Prostate gland (tissue), 1 donor: ENCODE measurements around the gene SH3PXD2A.

Experiments
- POLR2A ChIP-seq: fragments of 450-650 bp; IDR thresholded peaks from one replicate; pipeline ENCODE4 v1.6.1; 2016; ENCODE audit warnings: antibody characterized with exemption, mild to moderate bottlenecking
- POLR2AphosphoS5 ChIP-seq: sonication (generic); formaldehyde crosslinking; IDR thresholded peaks from one replicate; pipeline ENCODE4 v1.6.1; 2017; ENCODE audit warnings: antibody characterized with exemption

- no peak for TF ChIP-seq POLR2A
- no peak for TF ChIP-seq POLR2AphosphoS5
Measured at GRCh38 chr10:103549349-103549685, 306.1 kb downstream of the SH3PXD2A start.
